ENCODE data around the gene MBP.

MBP gene

GRCh38 chr18:76986406-76986805 is 146.2 kb downstream of the MBP start:
- DNase-seq (ENCODE audit: low spot score) = no peak

- DNase-seq (ENCODE audit: low spot score) = no peak
These were observed 146.7 kb downstream of the MBP start for GRCh38 chr18:76985951-76986236.

GRCh38 chr18:76985156-76985950 is 147.2 kb downstream of the MBP start:
- DNase-seq (ENCODE audit: low spot score) = no peak

GRCh38 chr18:76984193-76985155 is 148.1 kb downstream of the MBP start:
- no peak for DNase-seq (ENCODE audit: low spot score)

GRCh38 chr18:76983613-76984051 is 149.0 kb downstream of the MBP start:
- no peak for DNase-seq (ENCODE audit: low spot score)

GRCh38 chr18:76982841-76983583 is 149.6 kb downstream of the MBP start:
- peak; percentile 84 for DNase-seq (ENCODE audit: low spot score)

GRCh38 chr18:76982038-76982437 is 150.5 kb downstream of the MBP start:
- DNase-seq (ENCODE audit: low spot score) = no peak

- no peak for DNase-seq (ENCODE audit: low spot score)
These were observed 151.1 kb downstream of the MBP start for GRCh38 chr18:76981396-76981968.

- no peak for DNase-seq (ENCODE audit: low spot score)
These were observed 151.8 kb downstream of the MBP start for GRCh38 chr18:76980663-76981395.

GRCh38 chr18:76979906-76980305 is 152.7 kb downstream of the MBP start:
- no peak for DNase-seq (ENCODE audit: low spot score)

- DNase-seq (ENCODE audit: low spot score) = no peak
These were observed 153.4 kb downstream of the MBP start for GRCh38 chr18:76979111-76979751.

GRCh38 chr18:76978616-76979015 is 154.0 kb downstream of the MBP start:
- DNase-seq (ENCODE audit: low spot score) = no peak

- DNase-seq (ENCODE audit: low spot score) = no peak
These were observed 154.8 kb downstream of the MBP start for GRCh38 chr18:76977684-76978232.

GRCh38 chr18:76977108-76977621 is 155.4 kb downstream of the MBP start:
- DNase-seq (ENCODE audit: low spot score) = no peak

GRCh38 chr18:76975577-76976110 is 156.9 kb downstream of the MBP start:
- DNase-seq (ENCODE audit: low spot score) = no peak

GRCh38 chr18:76974386-76974785 is 158.2 kb downstream of the MBP start:
- DNase-seq (ENCODE audit: low spot score) = no peak

- DNase-seq (ENCODE audit: low spot score) = no peak
These were observed 158.9 kb downstream of the MBP start for GRCh38 chr18:76973520-76974266.

- no peak for DNase-seq (ENCODE audit: low spot score)
These were observed 159.6 kb downstream of the MBP start for GRCh38 chr18:76972846-76973519.

- no peak for DNase-seq (ENCODE audit: low spot score)
These were observed 160.3 kb downstream of the MBP start for GRCh38 chr18:76972241-76972640.
